Omental fat pad (tissue), 4 donors: Measurements from ENCODE around the gene HPCAL1. TPM values are rescaled to one million over a fixed set of nuclear protein-coding genes. Genes with fewer than 3 reads are reported as not detected.

ENCODE experiments used
- ATAC-seq: fragments of 150-250 bp; one replicate; pipeline ENCODE4 v1.9.1; 2016; ENCODE audit warnings: mild to moderate bottlenecking, moderate library complexity; ENCODE audit not compliant: low FRiP score
- DNase-seq: peaks from one replicate; pipeline ENCODE4 v3.0.0-alpha.2; 2019; ENCODE audit warnings: low spot score
- CTCF ChIP-seq, 3 donors: fragments of 450-650 bp; IDR thresholded peaks; one replicate each; pipeline ENCODE4 v1.5.1; 2016 to 2017; ENCODE audit warnings: antibody characterized with exemption in 3 of 3, mild to moderate bottlenecking in 3 of 3, moderate library complexity in 2 of 3
- total RNA-seq, 4 donors: library from RNA; depleted of rRNA; stranded (reverse); fragments of >200 nt; gene quantifications; one replicate each; pipeline ENCODE4 v1.1.0, GENCODE V29; 2016

HPCAL1 gene
- total RNA-seq, 4 donors from 2014 or later: 51.8 to 75.8 (median 67.8) TPM

- no peak for TF ChIP-seq CTCF (IDR thresholded peaks at IDR 0.05)
- no peak for ATAC-seq
- DNase-seq: no peak
Observed at GRCh38 chr2:10373931-10374330, 71.2 kb downstream of the HPCAL1 start.

- ATAC-seq: no peak
- DNase-seq: no peak
- no peak for TF ChIP-seq CTCF (IDR thresholded peaks at IDR 0.05)
Observed at GRCh38 chr2:10374362-10374943, 71.7 kb downstream of the HPCAL1 start.

GRCh38 chr2:10375570-10376281 is 73.0 kb downstream of the HPCAL1 start:
- TF ChIP-seq CTCF (IDR thresholded peaks at IDR 0.05): no peak
- no peak for DNase-seq
- ATAC-seq: no peak

- ATAC-seq (no peak), DNase-seq (no peak)
- TF ChIP-seq CTCF (IDR thresholded peaks at IDR 0.05): no peak
Observed at GRCh38 chr2:10377052-10377746, 74.5 kb downstream of the HPCAL1 start.

- no peak for ATAC-seq
- no peak for TF ChIP-seq CTCF (IDR thresholded peaks at IDR 0.05)
- no peak for DNase-seq
Observed at GRCh38 chr2:10377747-10378085, 75.0 kb downstream of the HPCAL1 start.

- no peak for TF ChIP-seq CTCF (IDR thresholded peaks at IDR 0.05)
- DNase-seq: no peak
- no peak for ATAC-seq
Observed at GRCh38 chr2:10378189-10378588, 75.5 kb downstream of the HPCAL1 start.
